GM21723 (cell line): Measurements from ENCODE around the gene AFF3.

Source experiments
- ATAC-seq: cut with Tn5 transposase; IDR thresholded peaks from one replicate; pipeline ENCODE4 v1.9.1; 2021; ENCODE audit warnings: mild to moderate bottlenecking, moderate library complexity; ENCODE audit not compliant: unreplicated experiment

The AFF3 gene

DNA sequence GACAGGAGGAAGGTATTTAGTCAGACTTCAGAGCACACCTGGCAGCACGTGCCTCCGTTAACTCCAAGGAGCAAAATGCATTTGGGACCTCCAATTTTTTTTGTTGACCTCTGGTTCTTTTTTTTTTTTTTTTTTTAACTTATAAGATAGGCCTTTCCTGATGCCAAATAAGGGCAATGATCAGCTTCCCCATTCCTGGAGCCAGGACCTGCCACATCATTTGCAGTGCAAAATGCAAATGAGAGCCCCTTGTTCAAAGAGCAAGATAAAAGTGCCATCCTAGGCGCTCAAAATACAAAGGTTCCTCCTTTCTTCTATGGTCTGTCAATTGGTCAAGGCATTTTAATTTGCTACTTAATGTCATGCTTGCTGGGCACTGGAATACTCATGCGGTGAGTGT lies 519.4 kb downstream of the AFF3 start:
- no peak for ATAC-seq

DNA sequence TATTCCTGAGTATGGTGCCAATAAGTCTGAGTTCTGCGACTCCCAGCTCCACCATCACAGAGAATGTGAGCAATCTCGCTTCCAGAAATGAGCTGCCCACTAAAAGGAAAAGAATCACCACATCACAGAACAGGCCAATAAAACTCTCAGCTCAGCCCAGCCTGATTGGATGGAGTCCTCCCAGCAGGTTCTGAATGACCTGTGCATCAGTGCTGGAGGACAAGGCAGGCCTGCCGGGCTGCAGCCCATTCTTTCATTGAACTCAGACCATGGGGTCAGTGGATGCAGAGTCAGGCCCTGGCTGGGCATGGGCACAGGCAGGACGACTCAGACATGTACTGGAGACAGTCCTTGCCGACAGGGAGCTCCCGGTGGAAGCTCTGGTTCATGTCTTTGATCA lies 519.9 kb downstream of the AFF3 start:
- ATAC-seq, result no peak

DNA sequence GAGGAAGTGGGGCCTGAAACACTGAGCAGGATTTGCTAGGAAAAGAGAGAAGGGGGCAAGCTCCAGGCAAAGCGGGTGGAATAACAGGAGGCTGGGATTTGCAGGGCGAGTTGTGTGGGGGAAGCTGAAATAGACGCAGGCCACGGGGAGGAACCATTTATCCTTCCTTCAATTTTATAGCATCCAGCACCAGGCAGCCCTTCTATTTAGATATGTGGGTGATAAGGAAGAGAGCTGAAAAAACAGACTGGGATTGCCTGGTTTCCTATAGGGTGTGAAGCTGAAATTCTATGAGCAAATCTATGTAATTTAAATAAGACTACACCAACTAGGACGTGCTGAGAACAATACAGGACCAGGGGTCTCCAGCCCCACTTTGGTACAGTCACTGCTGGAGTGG lies 520.6 kb downstream of the AFF3 start:
- ATAC-seq, result no peak

DNA sequence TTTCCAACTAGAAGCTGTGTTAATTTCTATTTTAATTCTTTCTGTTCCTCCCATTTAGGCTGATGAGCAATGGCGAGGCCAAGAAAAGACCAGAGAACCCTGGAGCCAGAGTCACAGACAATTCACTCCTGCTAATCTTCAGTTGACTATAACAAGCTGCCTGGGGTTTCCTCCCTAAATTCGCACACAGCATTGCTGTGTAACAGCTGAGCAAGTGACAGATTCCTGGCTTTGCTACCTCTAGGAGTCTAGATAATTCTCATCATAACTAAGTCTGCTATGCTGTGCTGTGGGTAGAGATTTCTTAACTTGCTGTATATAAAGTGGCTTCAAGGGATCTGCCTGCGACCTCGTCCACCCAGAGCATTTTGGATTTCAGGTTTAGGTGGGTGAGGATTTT lies 521.3 kb downstream of the AFF3 start:
- ATAC-seq, result no peak

DNA sequence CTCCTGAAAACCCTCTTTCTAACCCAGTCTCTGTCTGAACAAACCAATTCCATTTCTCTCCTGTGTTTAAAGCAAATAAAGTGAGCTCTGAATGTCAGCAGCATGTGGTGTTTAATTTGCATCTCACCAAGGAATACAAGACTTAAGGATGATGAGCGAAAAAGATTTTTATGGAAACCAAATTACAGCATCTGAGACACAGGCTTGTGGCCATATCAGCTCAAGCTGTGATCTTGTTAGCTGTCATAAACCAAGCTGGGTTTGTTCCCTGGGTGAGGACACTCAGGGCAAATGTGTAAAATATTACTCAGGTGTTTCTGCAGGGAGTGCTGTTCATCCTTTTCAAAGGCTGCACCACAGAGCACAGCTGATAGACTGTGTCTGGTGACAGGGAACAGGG lies 523.2 kb downstream of the AFF3 start:
- ATAC-seq, result no peak

DNA sequence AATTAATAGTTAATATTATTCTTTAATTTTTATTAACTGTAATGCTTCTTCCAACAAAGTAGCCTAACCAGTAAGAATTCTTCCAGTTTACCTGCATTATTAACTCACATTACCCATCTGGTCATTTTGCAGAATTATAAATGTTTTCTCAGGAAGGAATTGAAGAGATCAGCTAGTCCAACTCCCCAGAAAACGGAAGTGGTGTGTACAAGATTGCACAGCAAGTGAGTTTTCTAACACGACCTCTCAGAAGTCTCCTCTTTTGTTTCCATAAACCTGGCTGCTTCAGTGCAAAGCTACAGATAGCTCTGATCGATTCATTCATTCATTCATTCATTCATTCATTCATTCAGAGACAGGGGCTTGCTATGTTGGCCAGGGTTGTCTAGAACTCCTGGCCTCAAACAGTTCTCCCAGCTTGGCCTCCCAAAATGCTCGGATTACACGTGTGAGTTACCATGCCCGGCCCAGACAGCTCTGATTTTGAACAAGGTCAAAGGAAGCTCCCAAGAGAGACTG lies 523.8 kb downstream of the AFF3 start:
- no peak for ATAC-seq

DNA sequence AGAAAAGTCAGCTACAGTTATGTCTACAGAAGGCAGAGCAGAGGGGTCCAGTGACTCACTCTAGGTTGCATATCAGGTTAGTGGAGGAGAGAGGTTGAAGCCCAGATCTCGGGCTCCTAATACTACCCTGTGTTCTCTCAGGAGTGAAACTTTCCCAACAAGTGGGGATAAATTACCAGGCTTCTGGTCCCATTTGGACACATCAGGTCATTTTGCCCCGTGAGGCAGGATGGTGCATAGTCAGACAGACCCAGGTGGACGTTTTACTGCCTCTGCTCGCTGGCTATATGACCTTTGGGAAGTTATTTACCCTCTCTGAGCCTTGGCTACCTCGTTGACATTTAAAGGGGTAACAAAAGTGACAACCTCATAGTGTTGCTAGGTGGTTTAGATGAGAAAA lies 524.6 kb downstream of the AFF3 start:
- no peak for ATAC-seq

DNA sequence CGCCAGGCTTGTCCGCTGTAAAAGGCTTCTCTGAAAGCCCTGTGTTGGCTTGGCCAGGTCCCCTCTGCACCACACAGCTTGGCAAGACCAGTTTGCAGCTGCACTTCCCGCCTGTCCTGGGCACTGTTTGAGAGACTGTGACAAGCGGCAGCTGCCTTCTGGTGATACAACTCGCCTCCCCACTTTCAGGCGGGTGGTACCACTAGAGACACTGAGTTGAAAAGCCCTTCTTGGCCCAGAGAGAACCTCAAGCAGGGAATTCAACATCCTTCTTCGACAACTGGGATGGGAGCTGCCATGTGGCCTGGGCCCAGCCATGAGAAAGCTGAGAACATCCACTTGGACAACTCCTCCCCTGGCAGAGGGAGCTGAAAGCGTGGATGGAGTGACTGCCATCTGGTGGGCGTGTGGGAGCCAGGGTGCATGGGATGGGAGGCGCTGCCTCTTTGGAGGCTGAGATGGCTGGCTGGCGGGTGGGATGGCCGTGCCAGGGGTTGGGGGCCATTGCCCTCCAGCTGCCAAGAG lies 527.1 kb downstream of the AFF3 start:
- ATAC-seq, result no peak

DNA sequence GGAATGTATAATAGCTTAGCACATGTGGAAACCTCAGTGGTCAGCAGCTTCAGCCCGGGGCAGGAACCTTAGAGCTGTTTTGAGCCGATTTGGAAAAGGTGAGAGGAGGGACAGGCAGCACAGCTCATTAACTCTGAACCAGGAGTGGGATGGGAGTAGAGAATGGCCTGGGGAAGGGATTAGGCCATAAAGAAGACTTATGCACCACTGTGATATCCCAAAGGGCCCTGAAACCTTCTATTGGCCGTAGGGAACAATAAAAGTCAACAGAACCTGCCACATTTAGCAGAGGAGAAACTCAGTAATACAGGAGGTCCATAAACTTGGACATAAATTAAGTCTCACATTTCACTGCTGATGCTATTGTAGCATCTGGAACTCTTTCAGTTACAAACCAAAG lies 528.4 kb downstream of the AFF3 start:
- no peak for ATAC-seq

DNA sequence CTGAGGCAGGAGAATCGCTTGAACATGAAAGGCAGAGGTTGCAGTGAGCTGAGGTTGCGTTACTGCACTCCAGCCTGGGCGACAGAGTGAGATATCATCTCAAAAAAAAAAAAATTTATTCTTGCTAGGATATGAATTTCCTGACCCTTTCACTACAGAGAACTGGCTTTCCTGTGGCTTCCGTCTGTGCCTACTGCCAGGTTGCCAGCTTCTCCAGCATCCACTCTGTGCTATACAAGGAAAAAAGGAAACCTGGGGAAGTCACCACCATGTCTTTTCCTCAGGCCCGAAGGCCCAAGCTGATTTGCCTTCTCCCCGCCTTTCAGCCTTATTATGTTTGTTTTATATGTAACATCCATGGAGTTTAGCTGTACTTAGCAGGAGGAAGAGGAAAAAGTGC lies 530.6 kb downstream of the AFF3 start:
- ATAC-seq, result no peak

DNA sequence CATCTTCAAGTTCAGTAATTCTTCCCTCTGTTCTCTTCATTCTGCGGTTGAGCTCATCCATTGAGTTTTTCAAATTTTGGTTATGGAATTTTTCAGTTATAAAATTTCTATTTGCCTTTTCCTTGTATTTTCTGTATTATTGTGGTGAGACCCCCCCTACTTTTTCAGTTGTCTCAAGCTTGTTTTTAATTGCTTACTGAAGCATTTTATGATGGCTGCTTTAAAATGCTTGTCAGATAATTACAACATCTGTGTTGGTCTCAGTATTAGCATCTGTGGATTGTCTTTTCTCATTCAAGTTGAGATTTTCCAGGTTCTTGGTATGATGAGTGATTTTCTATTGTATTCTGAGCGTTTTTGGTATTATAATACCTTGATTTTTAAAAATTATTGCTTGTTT lies 531.4 kb downstream of the AFF3 start:
- no peak for ATAC-seq

DNA sequence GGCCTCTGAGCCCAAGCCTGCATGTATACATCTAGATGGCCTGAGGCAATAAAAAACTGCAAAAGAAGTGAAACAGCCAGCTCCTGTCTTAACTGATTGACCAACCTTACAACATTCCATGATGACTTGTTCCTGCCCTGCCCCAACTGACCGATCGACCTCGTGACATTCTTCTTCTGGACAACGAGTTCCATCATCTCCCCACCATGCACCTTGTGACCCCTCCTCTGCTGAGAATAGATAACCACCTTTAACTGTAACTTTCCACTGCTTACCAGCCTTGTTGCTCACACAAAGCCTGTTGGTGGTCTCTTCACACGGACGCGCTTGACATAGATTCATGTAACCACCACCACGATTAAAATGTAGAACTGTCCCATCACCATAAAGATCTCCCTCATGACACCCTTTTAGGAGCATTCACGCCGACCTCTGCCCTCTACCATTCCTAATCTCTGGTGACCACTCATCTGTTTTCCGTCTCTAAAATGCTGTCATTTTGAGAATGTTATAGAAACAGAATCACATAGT lies 532.5 kb downstream of the AFF3 start:
- ATAC-seq, result no peak

DNA sequence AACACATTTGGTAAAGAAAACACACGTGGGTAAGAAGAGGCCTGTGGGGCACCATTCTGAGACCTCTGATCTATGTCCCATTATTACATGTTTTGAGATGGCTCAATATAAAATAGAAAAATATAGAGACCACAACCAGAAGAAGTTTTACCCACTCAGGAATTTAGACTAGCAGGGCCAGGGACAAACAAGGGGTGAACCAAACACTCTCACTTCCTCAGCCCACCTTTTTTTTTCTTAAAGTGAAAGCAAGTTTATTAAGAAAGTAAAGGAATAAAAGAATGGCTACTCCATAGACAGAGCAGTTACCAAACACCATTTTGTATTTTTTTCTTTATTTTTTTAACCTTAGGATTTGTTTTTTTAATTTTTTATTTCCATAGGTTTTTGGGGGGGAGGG lies 533.5 kb downstream of the AFF3 start:
- ATAC-seq, result no peak

DNA sequence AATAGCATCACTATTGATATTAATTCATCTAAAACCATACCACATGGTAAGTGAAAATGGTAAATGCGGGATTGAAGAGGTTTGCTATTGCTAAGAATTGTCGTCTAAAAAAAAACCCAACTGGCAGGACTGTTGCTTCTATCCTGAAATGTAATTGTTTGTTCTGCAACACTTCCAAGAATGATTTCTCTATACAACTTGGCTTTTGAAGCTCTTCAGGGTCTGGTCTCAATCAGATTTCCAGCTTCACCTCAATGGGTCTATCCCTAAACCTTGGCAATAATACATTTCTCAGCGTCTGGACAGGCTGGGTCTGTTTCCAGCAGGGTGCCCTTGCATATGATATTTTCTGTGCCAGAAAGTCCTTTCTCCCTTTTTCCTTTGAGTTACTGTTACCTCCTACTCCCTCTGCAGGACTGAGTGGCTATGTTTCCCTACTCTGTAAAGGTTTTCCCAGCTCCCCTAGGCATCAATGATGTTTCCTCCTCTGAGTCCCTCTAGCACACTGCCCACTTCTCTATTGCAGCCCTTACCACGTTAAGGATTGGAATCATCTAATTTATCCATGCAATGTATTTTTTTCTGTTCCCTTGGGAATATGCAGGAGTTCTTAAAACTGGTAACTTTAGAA lies 534.4 kb downstream of the AFF3 start:
- no peak for ATAC-seq

DNA sequence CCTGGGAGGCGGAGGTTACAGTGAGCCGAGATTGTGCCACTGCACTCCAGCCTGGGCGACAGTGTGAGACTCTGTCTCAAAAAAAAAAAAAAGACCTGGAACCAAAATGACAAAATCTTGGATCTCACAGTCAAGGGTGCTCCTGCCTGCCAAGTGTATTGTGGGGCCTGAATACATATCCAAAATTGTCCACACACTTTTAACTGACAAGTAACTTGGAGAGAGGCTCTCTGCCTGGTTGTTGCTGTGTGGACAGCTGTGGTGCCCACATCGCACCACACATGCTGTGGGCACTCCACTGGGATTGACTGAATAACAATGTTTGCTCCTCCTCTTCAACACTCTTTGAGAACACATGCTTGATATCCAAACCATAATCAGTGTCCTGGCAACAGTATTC lies 534.9 kb downstream of the AFF3 start:
- ATAC-seq, result no peak

DNA sequence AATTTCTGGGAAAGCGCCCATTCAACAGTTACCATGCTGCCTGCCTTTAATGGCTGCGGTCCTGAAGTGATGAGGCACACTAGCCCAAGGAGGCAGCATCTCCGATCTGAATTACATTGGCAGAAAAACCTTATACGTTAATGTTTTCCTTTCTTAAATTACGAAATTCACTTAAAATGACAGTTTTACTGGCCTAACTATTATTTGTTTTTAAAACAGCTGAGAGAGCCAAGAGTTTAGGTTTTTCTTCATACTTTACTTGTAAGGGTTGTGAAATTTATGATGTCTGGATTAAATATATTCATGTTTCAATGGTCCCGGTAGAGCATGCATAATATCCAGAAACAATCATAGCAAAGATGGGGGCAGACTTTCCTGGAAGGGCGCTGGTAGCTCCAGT lies 537.4 kb downstream of the AFF3 start:
- ATAC-seq, result no peak

DNA sequence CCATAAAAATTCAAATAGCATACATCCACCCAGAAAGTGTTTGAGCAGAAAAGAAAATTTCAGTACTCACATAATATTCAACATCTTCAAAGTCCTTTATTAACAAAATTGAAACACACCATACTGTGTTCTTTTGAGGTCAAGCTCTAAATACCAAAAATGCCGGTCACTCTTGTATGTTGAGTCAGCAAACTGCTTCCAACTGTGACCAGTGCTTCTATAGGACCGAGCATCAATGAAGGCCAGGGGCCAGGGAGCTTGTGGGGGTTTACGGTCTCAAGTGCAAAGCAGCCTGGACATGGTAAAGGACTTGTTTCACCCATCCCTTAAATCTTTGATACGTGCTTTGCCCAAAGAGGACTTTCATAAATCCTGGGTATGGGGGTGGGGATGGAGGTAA lies 539.9 kb downstream of the AFF3 start:
- ATAC-seq, result no peak

DNA sequence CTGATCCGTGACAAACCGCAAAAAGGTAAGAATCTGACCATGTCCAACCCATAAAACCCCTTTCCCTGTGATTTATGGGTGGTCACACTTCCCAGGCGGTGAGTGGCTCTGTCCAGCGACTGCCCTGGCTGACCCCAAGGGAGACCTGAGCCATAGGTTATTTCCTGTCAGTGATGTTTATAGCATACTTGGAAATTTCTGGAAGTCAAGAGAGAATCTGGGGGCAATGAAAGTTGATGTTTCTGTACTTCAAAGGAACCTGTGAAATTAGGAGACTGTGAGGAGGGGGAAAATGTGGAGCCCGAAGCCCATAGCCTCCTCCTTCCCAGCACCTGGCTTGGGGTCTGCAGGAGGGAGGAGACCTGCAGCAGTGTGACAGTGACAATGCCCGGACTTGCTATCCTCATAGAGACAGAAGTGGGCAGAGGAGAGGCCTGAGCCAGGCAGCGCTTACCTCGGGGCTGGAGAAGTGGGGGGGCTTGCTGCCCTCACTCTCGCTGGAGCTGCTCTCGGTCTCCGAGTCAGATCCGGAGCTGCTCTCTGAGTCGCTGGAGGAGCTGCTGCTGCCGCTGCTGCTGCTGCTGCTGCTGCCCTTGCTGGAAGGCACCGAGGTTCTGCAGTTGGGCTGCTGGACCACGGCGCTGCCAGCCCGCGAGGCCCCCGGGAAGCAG lies 541.3 kb downstream of the AFF3 start:
- ATAC-seq, result no peak

DNA sequence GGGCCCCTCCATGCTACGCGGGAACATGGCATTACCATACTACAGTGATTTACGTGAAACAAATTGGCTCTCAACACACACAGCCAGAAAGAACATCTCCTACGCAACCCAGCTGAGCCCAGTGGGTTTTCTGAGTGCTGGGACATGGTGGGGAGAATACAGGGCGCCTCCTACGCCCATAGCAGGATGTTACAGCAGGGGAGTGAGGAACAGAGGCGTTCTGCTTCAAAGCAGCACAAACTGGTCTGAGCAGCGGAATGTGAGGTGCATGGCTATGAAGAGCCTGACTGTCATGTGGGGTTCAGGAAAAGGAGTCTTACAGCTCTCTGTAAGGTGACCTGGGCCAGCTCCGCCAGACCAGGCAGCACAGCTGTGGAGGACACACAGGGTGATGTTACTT lies 543.9 kb downstream of the AFF3 start:
- ATAC-seq, result no peak

DNA sequence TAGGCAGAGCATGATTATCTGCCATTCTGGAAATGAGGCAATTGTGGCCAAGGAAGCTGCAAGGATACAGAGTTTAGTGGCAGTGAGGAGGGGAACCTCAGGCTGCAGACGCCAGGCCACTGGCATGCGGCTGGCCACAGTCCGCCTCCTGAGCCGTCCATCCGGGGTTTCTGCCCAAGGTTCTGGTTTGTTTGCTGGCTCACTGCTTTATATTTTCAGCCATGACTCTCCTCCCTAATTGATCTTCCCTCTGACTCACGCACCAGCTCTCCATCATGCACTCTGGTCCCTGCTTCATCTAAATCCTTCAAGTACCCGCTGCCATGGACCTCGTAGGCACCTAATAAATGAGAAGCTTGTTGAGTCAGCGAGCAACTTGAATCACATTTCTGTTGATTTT lies 544.8 kb downstream of the AFF3 start:
- no peak for ATAC-seq

DNA sequence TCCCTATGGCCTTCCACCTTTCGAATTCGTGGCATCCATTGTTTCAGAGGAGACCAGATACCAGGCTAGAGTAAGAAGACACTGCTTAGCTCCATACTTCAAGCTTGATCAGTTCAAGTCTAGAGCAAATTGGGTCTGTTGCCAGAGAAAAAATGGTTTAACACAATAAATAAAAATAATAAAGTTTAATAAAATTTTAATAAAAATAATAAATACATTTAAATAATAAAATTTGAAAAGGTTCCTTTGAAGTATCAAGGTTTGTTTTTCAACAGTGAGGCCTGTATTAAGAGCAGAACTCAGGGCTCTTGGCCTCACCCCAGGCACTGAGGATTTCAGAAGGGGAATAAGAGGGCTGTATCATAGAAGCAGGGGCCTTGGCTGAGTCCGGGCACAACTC lies 547.0 kb downstream of the AFF3 start:
- no peak for ATAC-seq

DNA sequence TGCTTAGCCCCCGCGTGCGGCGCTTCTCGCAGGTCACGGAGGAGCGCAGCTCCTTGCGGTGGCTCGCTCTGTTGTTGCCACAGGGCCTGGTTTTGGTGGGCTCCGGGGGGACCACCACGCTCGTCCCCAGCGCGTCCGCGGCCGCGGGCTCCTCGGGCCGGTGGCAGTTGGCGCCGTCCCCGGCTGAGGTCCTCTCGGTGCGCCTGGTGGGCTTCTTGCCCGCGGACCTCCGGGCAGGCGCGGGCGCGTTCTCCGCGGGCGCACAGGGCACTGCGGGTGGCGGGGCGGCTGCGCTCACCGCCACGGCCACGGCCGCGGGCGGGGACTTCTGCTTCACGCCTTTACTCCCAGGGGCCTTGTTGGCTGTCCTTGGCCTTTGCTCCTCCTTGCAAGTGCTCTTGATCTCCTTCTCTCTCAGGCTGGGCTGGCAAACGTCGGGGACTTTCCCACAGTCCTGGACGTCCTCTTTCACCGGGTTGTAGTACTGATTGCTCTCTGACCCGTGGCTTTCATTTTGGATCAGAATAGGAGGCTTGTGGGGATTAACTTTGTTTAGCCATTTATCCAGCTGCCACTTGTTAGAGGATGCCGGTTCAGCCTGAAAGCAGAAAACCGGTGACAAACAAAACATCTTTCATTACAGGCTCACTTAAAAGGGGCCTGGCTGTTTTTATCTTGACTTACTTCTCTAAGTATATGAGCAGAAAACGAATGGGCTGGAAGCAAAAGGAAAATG lies 548.5 kb downstream of the AFF3 start:
- no peak for ATAC-seq
